ENCODE results near the gene SRPK1. TPM values are rescaled to one million over a fixed set of nuclear protein-coding genes. Genes with fewer than 3 reads are reported as not detected.

The SRPK1 gene
- total and polyA plus RNA-seq, 8 donors = 8.8 to 34.9 (median 27.1) TPM

DNA sequence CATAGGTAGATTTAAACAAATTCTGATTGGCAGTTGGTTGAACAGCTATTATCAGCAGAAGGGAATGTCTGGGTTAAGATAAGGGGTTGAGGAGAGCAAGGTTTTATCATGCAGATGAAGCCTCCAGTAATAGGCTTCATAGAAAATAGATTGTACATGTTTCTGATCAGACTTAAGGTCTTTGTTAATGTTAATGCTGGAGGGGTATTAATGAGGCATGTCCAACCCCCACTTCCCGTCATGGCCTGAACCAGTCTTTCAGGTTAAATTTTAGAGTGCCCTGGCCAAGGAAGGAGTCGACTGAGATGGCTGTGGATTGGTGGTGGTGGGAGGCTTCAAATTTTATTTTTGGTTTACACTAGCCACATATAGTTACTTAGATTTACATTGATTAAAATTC lies 136.7 kb downstream of the SRPK1 start:
- no peaks in the 10 kb centered on the region for H3K36me3 ChIP-seq
- peaks cover 0 to 5% (median 0%) of the 10 kb centered on the region in 3 donors for H3K4me1 ChIP-seq
- DNase-seq (no peak), ATAC-seq (no peak), FAIRE-seq (no peak)
- no peaks in the 10 kb centered on the region for H3K9me3 ChIP-seq
- no peaks in the 10 kb centered on the region for H3K27me3 ChIP-seq
- no peak overlapping the region for H3K27ac ChIP-seq
- WGBS, 2 donors = 34 to 49% methylated on average over 2 of the region's 2 CpGs
- intact Hi-C loops (cut with DNase I) = no loop called here
- H3K4me3 ChIP-seq = no peak overlapping the region
- TF ChIP-seq, protein P1, sequence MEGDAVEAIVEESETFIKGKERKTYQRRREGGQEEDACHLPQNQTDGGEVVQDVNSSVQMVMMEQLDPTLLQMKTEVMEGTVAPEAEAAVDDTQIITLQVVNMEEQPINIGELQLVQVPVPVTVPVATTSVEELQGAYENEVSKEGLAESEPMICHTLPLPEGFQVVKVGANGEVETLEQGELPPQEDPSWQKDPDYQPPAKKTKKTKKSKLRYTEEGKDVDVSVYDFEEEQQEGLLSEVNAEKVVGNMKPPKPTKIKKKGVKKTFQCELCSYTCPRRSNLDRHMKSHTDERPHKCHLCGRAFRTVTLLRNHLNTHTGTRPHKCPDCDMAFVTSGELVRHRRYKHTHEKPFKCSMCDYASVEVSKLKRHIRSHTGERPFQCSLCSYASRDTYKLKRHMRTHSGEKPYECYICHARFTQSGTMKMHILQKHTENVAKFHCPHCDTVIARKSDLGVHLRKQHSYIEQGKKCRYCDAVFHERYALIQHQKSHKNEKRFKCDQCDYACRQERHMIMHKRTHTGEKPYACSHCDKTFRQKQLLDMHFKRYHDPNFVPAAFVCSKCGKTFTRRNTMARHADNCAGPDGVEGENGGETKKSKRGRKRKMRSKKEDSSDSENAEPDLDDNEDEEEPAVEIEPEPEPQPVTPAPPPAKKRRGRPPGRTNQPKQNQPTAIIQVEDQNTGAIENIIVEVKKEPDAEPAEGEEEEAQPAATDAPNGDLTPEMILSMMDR (IDR thresholded peaks at IDR 0.05) = no peak

Other genes with a start within 250 kb of the SRPK1 start
- 10 to 100 TPM; 13.0 to 78.4 (median 61.3) TPM for gene FKBP5, start 232.2 kb downstream of the SRPK1 start, total RNA-seq
- gene FKBP5, start 232.2 kb downstream of the SRPK1 start, polyA plus RNA-seq = 10 to 100 TPM; 31.8 to 44.1 TPM
- under 1 TPM; 0.12 to 0.75 (median 0.44) TPM for gene ARMC12, start 184.1 kb downstream of the SRPK1 start, total RNA-seq
- gene ARMC12, start 184.1 kb downstream of the SRPK1 start, polyA plus RNA-seq = 1 to 10 TPM; 2.2 to 2.6 TPM
- gene CLPSL2, start 144.5 kb downstream of the SRPK1 start, total RNA-seq = 1 to 10 TPM; 1.4 to 4.3 (median 2.8) TPM
- 1 to 10 TPM in 1 of 2 donors, under 1 TPM in 1; 0.61 to 2.5 TPM for gene CLPSL2, start 144.5 kb downstream of the SRPK1 start, polyA plus RNA-seq
- 100 to 1,000 TPM in 1 of 6 donors, 10 to 100 TPM in 4, 1 to 10 TPM in 1; 6.0 to 102 (median 38.3) TPM for gene CLPSL1, start 140.1 kb downstream of the SRPK1 start, total RNA-seq
- 10 to 100 TPM in 1 of 2 donors, not detected in 1; 83.2 TPM for gene CLPSL1, start 140.1 kb downstream of the SRPK1 start, polyA plus RNA-seq
- over 10,000 TPM; 11,272 to 45,930 (median 22,757) TPM for gene CLPS, start 123.8 kb downstream of the SRPK1 start, total RNA-seq
- over 10,000 TPM; 11,669 to 15,701 TPM for gene CLPS, start 123.8 kb downstream of the SRPK1 start, polyA plus RNA-seq
- 1 to 10 TPM; 1.3 to 4.2 (median 2.8) TPM for gene LHFPL5, start 115.7 kb downstream of the SRPK1 start, total RNA-seq
- 1 to 10 TPM; 2.0 to 3.3 TPM for gene LHFPL5, start 115.7 kb downstream of the SRPK1 start, polyA plus RNA-seq
- under 1 TPM in 1 of 6 donors, not detected in 5; 0.06 TPM for gene SLC26A8, start 103.5 kb upstream of the SRPK1 start, total RNA-seq
- under 1 TPM; 0.07 to 0.11 TPM for gene SLC26A8, start 103.5 kb upstream of the SRPK1 start, polyA plus RNA-seq
- 10 to 100 TPM; 13.3 to 29.9 (median 18.7) TPM for gene MAPK14, start 106.7 kb upstream of the SRPK1 start, total RNA-seq
- 10 to 100 TPM in 1 of 2 donors, 1 to 10 TPM in 1; 6.8 to 12.4 TPM for gene MAPK14, start 106.7 kb upstream of the SRPK1 start, polyA plus RNA-seq
- 10 to 100 TPM; 29.9 to 46.3 (median 34.3) TPM for gene MAPK13, start 209.4 kb upstream of the SRPK1 start, total RNA-seq
- gene MAPK13, start 209.4 kb upstream of the SRPK1 start, polyA plus RNA-seq = 10 to 100 TPM; 20.2 to 28.9 TPM